Hematopoietic multipotent progenitor cell treated with erythropoietin and hydrocortisone succinate and interleukin-3 and kit ligand, for 8 days (in vitro differentiated cells): ENCODE data around the gene IRX3.

Experiments used
- DNase-seq: peaks from one replicate; pipeline ENCODE4 v3.0.0-alpha.2; 2015

IRX3 gene

DNA sequence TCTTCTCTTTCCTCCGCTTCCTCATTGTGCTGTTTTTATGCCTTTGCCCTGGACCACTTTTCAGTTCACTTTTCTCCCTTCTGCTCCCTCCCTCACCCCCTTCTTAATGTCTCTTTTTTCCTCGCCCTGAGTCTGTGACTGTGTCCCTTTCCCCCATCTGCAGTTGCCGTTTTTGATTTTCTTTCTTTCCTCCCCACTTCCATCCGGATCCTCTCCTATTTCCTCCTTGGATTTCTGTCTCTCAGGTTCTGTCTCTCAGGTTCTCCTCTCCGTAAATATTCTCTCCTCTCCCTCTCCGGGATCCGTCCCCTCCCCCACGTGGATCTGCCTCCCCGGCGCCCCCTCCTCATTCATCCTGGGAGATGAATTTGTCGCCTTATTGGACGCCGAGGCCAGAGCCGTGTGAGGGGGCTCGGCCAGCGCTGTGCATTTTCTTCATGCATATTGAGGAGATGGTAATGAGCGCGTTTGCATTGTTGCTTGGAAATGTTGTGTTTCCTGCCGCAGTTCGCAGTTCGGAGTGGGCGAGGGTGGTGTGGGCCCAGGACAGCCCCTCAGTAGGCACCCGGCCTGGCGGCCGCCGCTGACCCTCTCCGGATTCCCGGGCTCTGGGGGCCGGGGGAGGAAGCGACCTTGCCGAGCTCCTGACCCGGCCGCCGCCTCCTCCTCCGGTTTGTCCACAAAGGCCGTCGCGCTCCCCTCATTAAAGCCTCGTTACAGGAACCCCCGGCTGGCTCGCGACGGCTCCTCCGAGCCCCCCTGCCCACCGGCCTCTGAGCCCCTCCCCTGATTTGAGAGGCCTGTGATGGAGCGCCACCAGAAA lies 4.5 kb upstream of the IRX3 start:
- DNase-seq, result no peak

DNA sequence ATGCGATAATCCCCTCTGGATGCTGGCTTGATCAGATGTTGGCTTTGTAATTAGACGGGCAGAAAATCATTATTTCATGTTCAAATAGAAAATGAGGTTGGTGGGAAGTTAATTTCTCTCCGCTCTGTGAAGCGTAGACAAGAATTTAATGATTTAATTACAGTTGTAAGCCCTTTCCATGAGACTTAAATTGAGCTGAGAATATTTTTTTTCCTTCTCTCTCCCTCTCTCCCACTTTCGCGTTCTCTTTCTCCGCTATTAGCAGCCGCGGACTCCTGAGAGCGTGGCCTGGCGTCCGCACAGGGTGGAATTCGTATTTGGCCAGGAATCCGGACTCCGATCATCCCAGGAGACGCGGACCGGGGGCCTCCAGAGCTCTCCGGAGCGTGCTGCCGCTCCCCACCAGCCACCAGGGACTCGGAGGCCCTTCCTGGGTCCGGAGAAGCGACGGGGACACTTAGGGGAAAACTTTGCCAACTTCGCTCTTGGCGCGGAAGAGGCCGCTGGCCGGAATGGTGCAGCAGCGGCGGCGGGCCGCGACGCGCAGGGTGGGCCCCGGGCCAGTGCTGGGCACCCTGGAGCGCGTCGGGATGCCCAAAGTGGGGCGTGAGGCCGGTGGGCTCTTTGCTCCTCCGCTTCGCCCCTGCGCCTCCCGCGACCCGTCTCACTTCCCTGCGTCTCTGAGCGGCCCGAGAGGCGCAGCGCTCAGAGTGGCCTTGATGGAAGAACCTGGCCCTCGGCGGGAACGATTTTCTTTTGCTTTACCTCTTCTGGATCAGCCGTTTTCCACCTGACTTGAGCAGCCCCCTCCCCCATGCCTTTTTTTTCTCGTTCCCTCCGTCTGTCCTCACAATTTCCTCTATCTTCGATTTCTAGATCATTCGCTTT lies 3.6 kb upstream of the IRX3 start:
- no peak for DNase-seq

DNA sequence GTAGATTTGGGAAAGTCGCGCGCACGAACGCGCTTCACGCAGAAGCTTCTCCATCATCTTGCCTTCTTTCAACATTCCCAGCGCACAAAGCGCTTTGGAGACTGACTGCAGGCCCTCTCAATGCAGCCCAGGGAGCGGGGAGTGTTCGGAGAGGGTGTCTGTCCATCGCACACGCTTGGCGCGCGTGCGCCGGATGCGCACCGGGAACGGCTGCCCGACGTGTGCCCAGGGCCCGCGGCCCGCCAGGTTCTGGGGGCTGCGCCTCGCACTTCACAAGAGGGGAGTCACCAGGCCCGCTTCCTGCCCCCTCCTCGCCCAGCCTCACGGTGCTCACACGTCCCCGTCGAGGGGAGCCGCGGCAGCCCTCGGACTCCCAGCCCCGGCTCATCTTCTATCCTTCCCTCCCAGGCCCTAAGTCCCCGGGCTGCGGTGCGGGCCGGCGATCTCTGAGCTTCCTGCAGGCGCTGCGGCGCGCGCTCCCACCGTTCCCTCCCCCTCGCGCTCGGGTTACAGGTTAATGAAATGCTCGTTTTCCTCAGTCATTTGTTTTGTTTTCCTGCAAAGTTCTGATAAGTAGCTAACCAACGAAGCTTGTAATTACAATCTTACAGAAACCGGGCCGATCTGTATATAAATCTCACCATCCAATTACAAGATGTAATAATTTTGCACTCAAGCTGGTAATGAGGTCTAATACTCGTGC lies 2.8 kb upstream of the IRX3 start:
- no peak for DNase-seq

DNA sequence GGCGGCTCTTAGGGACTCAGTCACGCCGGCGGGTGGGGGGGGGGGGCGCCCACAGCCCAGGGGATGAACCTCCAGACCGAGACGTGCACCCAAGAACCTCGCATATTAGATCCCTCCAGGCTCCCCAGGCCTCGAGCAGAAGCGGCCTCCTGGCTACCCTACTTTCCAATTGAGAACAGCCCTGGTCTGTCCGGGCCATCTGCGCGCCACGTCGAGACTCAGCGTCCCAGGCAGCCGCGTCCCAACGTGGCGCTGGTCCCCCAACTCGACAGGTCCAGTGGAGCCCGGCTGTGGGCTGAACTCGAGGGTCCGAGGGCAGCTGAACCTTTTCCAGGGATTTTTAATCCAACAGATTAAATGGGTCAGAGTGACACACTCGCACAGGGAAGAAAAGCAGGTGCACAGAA lies 2.3 kb upstream of the IRX3 start:
- DNase-seq, result no peak

DNA sequence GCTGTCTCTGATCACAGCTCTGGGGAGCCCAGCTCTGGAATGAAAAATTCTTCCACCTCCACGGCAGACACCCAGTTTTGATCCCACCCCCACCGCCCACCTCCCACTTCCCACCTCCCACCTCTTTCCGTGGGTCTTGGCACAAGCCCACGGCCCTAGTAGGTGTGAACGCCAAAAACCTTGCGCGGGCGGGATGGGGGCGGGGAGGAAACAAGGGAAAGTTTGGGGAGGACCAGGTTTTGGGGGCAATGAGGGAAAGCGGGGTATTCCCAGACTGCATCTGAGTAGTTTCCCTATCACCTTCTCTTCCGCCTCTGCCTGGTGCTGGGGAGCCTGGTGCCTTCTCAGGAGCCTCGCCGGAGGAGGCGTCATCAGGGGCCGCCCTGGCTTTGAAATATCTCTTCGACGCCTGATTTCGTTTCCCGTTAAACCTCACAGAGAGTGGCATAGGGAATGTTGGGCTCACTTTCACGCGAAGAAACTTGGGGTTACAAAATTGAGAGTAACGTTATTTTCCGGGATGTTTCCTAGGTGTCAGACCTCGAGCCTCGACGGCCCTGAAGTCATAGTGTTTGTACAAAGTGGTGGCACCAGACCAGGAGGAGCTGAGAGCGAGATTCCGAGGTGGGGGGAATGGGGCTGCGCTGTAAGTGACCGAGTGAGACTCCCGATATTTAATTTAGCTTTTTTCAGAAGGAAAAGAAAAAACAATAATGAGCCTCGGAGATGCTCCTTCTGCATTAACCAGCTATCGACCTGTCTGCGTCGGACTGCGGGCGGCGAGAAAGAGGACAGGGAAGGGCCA lies 1.6 kb upstream of the IRX3 start:
- no peak for DNase-seq

DNA sequence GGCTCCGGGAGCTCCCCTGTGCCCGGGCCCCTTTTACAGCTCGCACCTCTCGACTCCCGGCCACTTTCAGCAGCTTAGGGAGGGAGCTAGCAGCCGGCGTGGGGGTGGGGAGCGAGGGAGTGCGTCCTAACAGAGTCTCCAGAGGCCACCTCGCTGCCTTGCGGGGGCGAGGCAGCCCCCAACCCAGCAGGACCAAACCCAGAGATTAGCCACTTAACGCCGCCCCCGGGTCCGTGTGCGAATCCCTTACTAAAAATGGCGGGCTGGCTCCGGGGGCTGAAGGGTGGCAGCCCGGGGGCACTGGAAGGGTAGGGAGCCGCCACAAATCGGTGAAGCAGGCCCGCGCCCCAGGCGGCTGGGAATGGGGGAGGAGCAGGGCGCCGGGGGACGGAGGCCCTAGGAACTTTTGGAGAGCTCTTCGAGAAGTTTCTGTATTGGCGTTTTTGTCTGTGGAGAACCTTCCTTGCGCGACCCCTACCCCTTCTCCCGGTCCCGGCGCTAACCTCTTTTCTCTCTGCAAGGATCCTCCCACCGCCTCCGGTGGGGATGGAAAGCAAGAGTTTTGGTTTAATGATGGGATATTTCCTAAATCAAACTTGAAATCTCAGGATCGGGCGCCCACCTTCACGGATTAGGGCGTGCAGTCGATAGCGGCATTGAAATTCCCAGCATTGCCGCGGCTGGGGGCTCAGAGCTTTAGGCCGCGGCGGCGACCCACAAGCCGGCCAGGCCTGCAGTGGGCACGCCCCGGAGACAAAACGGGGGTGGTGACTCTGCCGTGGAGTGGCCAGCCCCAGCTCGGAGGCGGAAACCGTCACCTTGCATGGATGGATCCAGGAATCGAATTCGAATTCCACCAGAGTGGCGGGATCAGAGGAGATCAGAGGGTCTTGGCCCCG lies 793 bp upstream of the IRX3 start:
- no peak for DNase-seq

DNA sequence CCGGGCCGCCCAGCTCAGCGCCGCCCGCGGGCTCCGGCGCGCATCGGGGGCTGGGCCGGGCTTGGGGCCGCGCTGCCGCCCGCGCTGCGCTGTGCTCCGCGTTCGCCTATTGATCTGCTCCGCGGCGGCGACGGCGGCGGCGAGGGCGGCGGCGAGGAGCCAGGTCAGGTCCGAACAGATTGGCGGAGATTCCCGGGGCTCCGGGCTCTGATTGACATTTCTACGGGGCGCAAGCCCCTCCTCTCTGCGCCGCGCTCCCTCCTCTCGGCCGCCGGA lies 559 bp downstream of the IRX3 start:
- DNase-seq, result no peak

DNA sequence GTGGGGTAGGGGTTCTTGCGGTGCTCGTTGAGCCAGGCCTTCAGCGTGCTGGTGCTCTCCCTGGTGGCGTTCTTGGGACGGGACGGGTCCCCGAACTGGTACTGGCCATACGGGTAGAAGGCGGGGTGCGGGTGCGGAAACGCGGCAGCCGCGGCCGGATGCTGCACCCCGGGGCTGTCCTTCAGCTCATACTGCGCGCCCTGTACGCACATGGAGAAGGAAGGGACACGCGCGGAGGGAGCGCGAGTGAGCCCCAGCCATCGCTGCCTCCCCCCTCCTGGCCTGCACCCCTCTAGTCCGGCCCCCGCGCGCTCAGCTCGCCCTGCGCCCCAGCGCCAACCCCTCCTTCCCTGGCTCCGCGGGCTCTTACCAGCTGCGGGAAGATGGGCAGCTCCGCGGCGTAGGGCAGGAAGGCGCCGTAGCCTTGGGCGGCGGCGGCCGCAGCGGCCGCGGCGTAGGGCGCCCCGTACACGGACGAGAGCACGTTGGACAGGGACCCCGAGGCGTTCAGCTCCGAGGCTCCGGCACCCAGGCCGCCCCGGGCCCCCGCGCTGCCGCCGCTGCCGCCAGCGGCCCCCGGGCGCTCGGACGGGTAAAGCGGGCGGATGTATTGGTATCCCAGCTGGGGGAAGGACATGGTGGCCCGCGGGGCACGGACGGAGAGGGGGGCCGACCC lies 1.0 kb downstream of the IRX3 start:
- DNase-seq, result no peak

DNA sequence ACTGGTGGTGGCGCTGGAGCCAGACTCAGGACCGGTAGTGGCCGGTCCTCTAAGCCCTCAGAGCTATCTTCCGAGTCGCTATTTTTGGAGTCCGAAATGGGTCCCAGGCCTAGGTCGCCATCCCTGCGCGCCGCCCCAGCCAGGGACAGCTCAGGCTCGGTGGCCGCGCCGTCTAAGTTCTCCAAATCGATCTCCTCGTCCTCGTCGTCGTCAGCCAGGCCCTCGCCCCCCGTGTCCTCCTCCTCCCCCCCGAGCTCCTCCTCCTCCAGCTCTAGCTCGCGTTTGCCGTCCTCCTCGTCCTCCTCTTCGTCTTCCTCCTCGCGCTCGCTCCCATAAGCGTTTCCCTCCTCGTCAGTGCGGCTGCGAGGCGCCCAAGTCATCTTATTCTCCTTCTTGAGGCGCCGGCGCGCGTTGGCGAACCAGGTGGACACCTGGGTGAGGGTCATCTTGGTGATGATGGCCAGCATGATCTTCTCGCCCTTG lies 1.6 kb downstream of the IRX3 start:
- DNase-seq, result no peak

DNA sequence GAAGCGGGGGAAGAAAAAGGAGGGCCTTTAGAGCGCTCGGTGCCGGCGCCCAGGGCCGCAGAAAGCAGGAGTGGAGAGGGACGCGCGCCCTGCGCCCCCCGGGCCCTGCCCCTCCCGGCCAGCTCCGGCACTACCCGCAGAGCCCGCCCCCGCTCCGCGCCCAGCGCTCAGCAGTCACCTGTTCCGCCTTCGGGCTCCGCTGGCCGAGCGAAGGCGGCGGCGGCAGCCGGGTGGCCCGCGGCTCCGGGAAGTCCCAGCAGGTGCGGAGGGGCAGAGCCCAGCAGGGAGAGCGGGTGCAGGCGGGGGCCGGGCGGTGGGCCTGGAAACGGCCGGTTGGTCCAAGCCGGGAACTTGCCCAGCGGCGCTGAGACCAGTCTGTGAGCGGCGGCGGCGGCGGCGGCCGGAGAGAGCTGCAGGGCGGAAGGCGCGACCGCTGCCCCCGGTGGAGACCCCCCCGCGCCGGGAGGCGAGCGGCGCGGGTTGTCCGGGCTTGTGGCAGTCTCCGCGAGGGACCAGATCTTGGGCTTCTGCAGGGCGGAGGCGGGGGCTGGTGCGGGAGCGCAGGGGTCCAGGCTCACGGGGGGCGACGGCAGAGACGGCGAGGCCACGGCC lies 2.2 kb downstream of the IRX3 start:
- no peak for DNase-seq

DNA sequence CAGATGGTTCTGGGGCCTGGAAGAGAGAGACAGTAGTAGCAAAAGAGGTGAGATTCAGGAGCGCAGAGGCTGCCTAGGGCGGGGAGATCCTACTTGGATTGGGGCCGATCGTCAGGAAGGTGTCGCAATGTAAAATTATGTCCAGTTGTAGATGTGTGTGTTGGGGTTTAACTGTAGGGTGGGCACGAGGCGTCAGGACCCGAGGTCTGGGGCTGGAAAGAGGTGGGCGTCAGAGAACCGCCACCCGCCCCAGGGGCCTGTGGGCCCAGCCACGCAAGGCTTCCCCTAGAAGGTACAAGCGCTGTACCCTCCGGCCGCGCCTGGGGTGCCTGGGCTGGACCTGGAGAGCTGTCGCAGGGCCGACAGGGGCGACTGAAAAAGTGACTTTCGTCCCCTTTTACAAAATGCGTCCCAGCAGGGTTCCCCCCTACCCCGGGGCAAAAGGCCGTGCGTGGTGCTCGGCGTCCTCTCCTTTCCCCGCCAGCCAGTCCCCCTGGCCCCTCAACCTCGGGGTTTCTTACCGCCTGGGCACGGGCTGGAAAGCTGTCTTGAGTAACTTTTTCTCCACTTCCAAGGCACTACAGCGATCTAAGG lies 2.8 kb downstream of the IRX3 start:
- no peak for DNase-seq

DNA sequence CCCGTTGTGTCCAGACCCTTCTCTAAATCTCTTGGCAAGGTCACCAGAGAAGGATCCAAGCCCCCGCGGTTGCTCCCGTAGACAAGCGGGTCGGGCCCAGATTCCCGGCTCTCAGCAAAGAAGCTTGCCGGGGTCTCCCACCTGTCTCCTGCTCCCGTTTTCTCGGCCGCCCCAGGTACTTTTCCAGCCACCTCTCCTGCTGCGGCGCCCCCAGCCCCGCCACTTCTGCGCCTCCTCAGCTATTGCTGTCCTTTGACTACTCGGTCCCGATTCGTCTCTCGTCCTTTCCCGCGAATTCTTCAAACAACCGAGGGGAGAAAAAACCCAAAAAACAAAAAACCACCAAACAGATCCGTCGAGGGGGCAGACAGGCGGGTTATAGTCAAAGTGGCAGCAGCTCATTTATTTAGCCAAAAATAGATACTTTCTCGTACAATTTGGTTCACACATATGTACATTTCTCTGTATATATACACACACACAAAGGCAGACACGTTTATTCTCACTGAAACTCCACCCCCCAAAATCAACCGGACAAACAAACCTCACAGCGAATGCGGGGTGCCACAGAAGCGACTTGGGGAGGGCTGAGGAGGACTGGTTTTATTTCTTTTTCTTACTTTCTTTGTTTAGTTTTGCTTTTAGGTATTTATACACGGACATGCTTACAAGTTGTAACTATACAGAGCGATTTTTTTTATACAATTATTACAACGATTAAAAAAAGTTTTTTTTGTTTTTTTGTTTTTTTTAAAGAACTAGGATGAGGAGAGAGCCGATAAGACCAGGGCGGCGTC lies 3.5 kb downstream of the IRX3 start:
- no peak for DNase-seq

DNA sequence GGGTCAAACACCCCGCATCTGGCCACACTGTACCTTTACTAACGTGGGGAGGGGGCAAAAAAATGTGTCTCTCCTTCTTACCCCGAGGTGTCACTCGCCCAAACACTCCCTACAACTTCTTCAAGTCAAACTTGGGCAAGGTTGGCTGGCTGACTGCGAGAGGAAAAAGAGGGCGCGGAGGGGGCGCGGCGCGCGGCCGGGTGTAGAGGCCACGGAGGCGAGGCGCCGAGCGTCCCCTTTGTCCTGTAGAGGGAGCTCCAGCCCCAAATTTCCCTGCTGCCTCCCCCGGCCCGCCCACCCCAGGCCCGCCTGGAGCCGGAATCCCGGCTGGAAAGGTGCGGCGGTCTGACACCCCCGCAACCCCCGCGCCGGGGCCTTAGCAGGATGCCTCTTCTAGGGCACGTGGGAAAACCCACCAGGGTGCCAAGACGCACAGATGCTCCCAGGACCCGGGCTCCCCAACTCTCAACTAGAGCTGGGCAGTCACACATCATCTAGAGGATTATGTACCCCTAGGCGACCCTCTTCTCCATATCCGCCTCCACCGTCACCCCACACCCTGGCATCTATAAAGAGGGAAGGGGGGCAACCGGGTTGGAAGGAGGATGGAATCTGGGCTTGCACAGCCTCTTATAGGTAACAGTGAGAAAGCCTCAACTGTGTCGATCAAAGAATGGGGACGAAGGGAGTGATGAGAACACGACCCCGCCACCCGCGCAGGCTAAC lies 4.2 kb downstream of the IRX3 start:
- DNase-seq, result peak; percentile 25

DNA sequence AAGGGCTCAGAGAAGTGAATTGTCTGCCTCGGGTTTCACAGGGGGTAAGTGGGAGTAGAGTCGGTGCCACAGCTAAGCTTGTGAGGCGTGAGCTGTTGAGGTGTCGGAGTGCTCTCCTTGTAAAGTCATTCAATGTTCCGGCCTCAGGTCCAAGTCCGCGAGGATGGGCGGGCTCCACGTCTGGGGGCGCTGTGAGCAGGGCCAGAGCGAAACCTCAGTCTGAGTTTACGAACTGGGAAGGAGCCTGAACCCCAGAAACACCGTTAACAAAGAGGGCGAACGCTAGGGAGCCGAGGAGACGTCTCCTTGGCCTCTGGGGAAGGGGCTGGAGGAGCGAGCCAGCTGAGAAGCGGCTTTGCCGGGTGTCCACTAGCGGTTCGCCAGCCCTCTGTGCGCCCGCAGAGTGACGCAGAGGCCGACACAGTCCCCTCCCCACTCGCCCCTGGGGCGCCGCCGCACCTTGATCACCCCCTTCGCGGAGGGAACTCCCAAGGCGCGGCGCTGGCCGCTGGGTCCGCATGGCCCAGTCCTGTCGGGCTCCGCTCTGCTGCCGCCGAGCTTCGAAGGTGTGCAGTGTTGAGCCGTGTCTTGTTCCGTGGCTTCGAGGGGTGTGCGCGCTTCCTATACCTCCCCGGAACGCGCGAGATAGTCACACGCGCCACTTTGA lies 4.9 kb downstream of the IRX3 start:
- DNase-seq, result no peak

DNA sequence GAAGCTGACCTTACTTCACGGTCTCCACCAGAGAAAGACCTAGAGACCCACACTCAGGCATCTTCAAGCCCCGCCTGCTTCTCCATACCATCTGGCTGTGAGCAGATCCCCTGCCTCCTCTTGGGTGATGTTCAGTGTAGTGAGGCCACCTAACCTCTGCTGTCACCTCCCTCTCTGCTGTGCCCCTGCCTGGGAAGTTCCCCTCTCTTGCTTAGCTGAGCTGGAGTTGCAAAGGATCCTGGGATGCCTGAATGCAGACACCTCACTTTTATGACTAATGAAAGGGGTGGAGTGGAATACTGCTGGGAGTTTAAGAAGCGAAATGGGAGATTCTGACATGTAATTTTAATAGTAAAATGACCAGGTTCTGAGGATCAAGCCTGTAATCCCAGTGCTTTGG lies 5.8 kb downstream of the IRX3 start:
- DNase-seq, result no peak

DNA sequence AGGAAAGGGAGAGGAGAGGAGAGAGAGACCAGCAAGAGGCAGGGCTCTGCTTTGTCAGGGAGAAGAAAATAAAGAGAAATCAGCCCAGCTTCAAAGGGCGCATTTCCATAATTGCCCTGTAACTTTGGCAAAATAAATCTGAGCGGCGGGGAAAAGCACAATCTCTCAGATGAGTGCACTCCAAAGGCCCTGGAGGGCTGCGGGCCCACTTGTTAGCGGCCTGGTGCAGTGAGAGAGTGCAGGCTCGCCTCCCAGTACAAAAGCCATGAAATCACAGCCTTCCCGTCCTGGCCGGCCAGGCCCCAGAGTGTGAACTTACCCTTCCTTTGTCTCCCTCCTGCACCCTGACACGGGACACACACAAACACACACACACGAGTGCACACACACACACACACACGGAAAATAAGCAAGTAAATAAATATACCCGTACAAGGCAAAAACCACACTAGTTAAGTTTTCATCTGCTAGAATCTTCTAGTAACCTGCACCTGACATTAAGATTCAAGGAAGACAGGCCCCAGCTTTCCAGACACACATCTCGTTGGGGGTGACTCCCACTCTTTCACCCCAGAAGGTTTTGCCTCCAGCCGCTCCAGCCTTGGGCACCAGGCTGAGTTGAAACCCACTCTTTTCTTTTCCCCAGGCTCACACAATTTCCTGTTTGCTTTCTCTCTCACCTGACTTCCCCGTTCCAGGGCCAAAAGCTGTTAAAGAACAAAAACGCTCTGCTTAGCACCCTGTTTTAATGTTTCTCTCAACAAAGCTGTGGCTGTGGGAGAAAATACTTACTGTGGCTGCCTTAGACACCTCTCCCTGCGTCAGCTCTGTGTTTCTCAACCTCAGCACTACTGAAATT lies 8.5 kb downstream of the IRX3 start:
- DNase-seq, result no peak

DNA sequence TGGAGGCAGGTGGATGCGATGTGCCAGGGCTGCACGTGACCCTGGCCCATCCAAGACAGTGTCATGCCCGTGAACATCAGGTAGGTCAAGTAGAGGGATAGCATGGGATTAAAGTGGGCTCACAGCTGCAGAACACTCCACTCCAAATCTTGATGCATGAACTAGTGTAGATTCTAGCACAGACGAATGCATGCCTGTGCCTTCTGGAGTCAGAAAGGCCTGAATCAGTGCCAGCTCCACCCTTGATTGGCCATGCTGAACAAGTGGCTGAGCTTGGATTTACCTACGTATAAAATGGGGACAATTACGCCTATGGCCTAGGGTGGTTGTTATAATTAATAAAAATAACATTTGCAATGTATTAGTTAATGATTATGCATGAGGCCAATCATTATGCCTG lies 10.6 kb downstream of the IRX3 start:
- no peak for DNase-seq
